ENCODE measurements around the gene SLC8A3. TPM values are rescaled to one million over a fixed set of nuclear protein-coding genes. Genes with fewer than 3 reads are reported as not detected.

The SLC8A3 gene
- total and polyA plus RNA-seq, 12 donors: 0.01 to 0.26 (median 0.14) TPM; not detected in 4

DNA sequence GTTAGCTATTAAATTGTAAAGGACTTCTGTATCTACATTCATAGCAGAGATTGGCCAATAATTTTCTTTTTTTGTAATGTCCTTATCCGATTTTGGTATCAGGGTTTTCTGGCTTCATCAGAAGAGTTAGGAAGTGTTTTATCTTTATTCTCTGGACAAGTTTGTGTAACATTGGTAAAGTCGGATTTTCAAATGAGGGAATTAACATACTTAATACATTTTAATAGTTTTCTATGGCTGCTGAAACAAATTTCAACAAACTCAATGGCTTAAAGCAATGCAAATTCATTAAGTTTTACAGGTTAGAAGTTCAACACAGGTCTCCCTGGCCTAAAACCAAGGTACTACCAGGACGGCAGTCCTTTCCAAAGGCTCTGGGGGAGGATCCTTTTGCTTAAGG is 13.2 kb upstream of the SLC8A3 start:
- no peak for DNase-seq
- no peak for ATAC-seq
- H3K36me3 ChIP-seq: no peaks in the 10 kb centered on the region
- H3K27me3 ChIP-seq: peaks cover 0 to 73% (median 24%) of the 10 kb centered on the region in 7 donors
- 73 to 76% methylated on average over 3 of the region's 3 CpGs for WGBS, 2 donors
- H3K4me1 ChIP-seq: no peaks in the 10 kb centered on the region
- TF ChIP-seq CTCF (IDR thresholded peaks at IDR 0.05): no peak
- H3K27ac ChIP-seq: no peak overlapping the region
- intact Hi-C loops (cut with DNase I): no loop called here
- H3K4me3 ChIP-seq: no peak overlapping the region
- peaks cover 0 to 8% (median 0%) of the 10 kb centered on the region in 11 donors for H3K9me3 ChIP-seq

- no peak for ATAC-seq
Observed at GRCh38 chr14:70193396-70193795, 4.6 kb upstream of the SLC8A3 start.

DNA sequence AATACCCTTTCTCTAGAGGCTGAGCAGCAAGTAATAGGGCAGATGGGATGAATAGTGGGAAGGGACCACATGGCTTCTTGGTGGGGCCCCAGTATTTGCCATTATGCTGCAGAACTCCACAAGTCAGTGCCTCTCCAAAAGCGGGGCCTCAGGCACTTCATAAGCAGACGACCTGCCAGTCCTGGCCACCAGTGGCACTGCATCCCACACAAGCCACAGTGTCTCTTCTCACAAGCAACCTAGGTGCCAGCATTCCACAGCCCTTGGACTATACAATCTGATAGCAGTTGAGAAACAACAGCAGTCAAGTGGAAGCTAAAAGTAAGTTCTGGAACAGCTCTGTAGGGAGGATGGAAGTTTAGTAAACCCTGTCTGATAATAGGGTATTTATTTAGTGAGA is 4.2 kb upstream of the SLC8A3 start:
- Histone ChIP-seq H3K36me3 (no peaks in the 10 kb centered on the region), H3K27me3 (peaks cover 6 to 67% (median 49%) of the 10 kb centered on the region in 7 donors), H3K4me3 (no peak overlapping the region), H3K4me1 (peaks cover 0 to 17% (median 13%) of the 10 kb centered on the region in 9 donors), H3K9me3 (peaks cover 0 to 21% (median 0%) of the 10 kb centered on the region in 11 donors), H3K27ac (no peak overlapping the region)
- ATAC-seq (no peak), DNase-seq (no peak)
- TF ChIP-seq CTCF (IDR thresholded peaks at IDR 0.05): no peak
- intact Hi-C loops (cut with DNase I): no loop called here
- WGBS, 2 donors: 41 to 55% methylated on average over 2 of the region's 2 CpGs

More at GRCh38 chr14:70193396-70193795, 4.6 kb upstream of the SLC8A3 start:
- Histone ChIP-seq H3K9me3 (peaks cover 0 to 21% (median 0%) of the 10 kb centered on the region in 11 donors), H3K36me3 (no peaks in the 10 kb centered on the region), H3K27ac (no peak overlapping the region), H3K27me3 (peaks cover 4 to 62% (median 45%) of the 10 kb centered on the region in 7 donors), H3K4me1 (peaks cover 0 to 14% (median 10%) of the 10 kb centered on the region in 9 donors), H3K4me3 (no peak overlapping the region)
- no peak for TF ChIP-seq CTCF (IDR thresholded peaks at IDR 0.05)
- intact Hi-C loops (cut with DNase I): no loop called here
- WGBS, 2 donors: 65 to 77% methylated on average over 4 of the region's 4 CpGs
- DNase-seq: no peak

DNA sequence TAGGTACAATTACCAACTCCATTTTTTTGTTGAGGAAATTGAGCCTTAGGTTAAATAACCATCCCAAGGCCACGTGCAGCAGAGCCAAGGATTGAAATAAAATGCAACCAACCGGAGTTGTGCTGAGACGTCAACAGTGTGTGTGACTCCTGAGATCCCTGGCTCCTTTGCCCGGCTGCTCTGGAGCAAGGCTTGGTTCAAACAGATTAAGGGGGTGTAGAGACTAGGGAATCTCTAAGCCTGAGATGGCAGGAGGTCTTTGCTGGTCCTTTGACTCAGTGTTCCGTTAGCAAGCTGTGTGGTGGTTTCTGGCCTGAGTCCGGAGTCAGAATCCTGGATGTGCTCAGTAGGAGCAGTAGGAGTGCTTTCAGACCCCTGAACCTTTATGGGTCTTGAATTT is 1.4 kb upstream of the SLC8A3 start:
- H3K27ac ChIP-seq: no peak overlapping the region
- DNase-seq (no peak), ATAC-seq (no peak)
- H3K4me3 ChIP-seq: no peak overlapping the region
- H3K4me1 ChIP-seq: peaks cover 0 to 22% (median 16%) of the 10 kb centered on the region in 9 donors
- no peak for TF ChIP-seq CTCF (IDR thresholded peaks at IDR 0.05)
- H3K27me3 ChIP-seq: peaks cover 6 to 85% (median 73%) of the 10 kb centered on the region in 7 donors
- no peaks in the 10 kb centered on the region for H3K36me3 ChIP-seq
- peaks cover 0 to 5% (median 0%) of the 10 kb centered on the region in 11 donors for H3K9me3 ChIP-seq
- WGBS, 2 donors: 79 to 84% methylated on average over 6 of the region's 6 CpGs
- intact Hi-C loops (cut with DNase I): no loop called here

All from heart right ventricle (tissue), 16 donors.